Stimulated activated CD4-positive, alpha-beta T cell treated with anti-CD3 and anti-CD28 coated beads, TNF-alpha, amount 100 ng/mL, for 48 hours (primary cell): ENCODE results near the gene ERBB3.
"Not testable (repeated sequence)": the region's sequence is repeated elsewhere in the genome, so short reads cannot be mapped to it uniquely, and the experiment has no call there.

Experiments used
- DNase-seq, 3 donors: peaks; one replicate each; pipeline ENCODE4 v3.0.0-alpha.2; 2020; ENCODE audit warnings: low read depth in 3 of 3

ERBB3 gene

GRCh38 chr12:56110571-56110970, 30.6 kb downstream of the ERBB3 start:
- DNase-seq = no peak

- no peak for DNase-seq
Measured at GRCh38 chr12:56114084-56114483, 34.1 kb downstream of the ERBB3 start.

GRCh38 chr12:56115329-56115728, 35.4 kb downstream of the ERBB3 start:
- no peak for DNase-seq

- peak; percentile 86 to 88 (median 88) for DNase-seq
Measured at GRCh38 chr12:56116267-56117081, 36.5 kb downstream of the ERBB3 start, which contains the start of gene RPL41. Gene RPL41 (plus strand): TSS chr12:56116633.

GRCh38 chr12:56117082-56117706, 37.2 kb downstream of the ERBB3 start:
- not testable (repeated sequence) for DNase-seq

GRCh38 chr12:56117778-56118687, 38.1 kb downstream of the ERBB3 start, which contains the start of gene ZC3H10:
Gene ZC3H10 (plus strand): TSS chr12:56118266. CDS start chr12:56120563, 2,297 bp downstream.
- DNase-seq = peak; percentile 94 to 99 (median 97)

- no peak for DNase-seq
Measured at GRCh38 chr12:56118688-56119357, 38.9 kb downstream of the ERBB3 start.

- no peak for DNase-seq
Measured at GRCh38 chr12:56119361-56119796, 39.4 kb downstream of the ERBB3 start.

- no peak for DNase-seq
Measured at GRCh38 chr12:56120158-56120846, 40.3 kb downstream of the ERBB3 start.

GRCh38 chr12:56121204-56121870, 41.4 kb downstream of the ERBB3 start:
- no peak for DNase-seq

GRCh38 chr12:56122637-56123036, 42.7 kb downstream of the ERBB3 start:
- no peak for DNase-seq

- DNase-seq = no peak
Measured at GRCh38 chr12:56124133-56124532, 44.2 kb downstream of the ERBB3 start.

GRCh38 chr12:56126732-56127239, 46.8 kb downstream of the ERBB3 start:
- DNase-seq = no peak

GRCh38 chr12:56127485-56127887, 47.5 kb downstream of the ERBB3 start:
- DNase-seq = no peak

GRCh38 chr12:56127888-56128669, 48.1 kb downstream of the ERBB3 start, which contains the start of gene ESYT1:
Gene ESYT1 (plus strand): TSS chr12:56128267. CDS start chr12:56128320, 53 bp downstream.
- peak; percentile 93 to 99 (median 94) for DNase-seq

- DNase-seq = no peak
Measured at GRCh38 chr12:56128670-56129205, 48.8 kb downstream of the ERBB3 start.

- DNase-seq = no peak
Measured at GRCh38 chr12:56129206-56129941, 49.4 kb downstream of the ERBB3 start.

GRCh38 chr12:56129942-56130495, 50.1 kb downstream of the ERBB3 start:
- DNase-seq = no peak
